Mucosa of descending colon (tissue), 3 donors: ENCODE results near the gene DAB2. TPM values are rescaled to one million over a fixed set of nuclear protein-coding genes. Genes with fewer than 3 reads are reported as not detected.

Experiments
- ATAC-seq: fragments of 200-7000 bp; cut with Tn5 transposase; one replicate; pipeline ENCODE4 v1.9.1; 2020; ENCODE audit warnings: mild to moderate bottlenecking, moderate library complexity
- DNase-seq, 3 donors: peaks; one replicate each; pipeline ENCODE4 v3.0.0-alpha.2; 2020
- H3K36me3 ChIP-seq: fragments of 200-600 bp; one replicate; pipeline ENCODE4 v1.8.0; 2021; ENCODE audit warnings: low read depth, mild to moderate bottlenecking
- H3K4me1 ChIP-seq: fragments of 200-600 bp; one replicate; pipeline ENCODE4 v1.8.0; 2021; ENCODE audit warnings: low read depth, mild to moderate bottlenecking
- H3K4me3 ChIP-seq: fragments of 200-600 bp; one replicate; pipeline ENCODE4 v1.8.0; 2021; ENCODE audit warnings: mild to moderate bottlenecking
- H3K9me3 ChIP-seq: fragments of 200-600 bp; one replicate; pipeline ENCODE4 v1.8.0; 2021; ENCODE audit warnings: mild to moderate bottlenecking
- CTCF ChIP-seq: fragments of 200-600 bp; IDR thresholded peaks from one replicate; pipeline ENCODE4 v1.8.0; 2022; ENCODE audit warnings: antibody characterized with exemption, mild to moderate bottlenecking
- intact Hi-C, 2 donors: fragments of 100-400 bp; cut with DNase I in 1 of 2; cut with micrococcal nuclease in 1 of 2; formaldehyde crosslinking; loops; one replicate each; pipeline versions ENCODE4 v1.11.0 to v1.11.1; 2022; cut with DNase I, micrococcal nuclease
- long read RNA-seq, 2 donors: library from polyadenylated mRNA; unstranded; transcript quantifications; one replicate each; pipeline ENCODE4 v2.0.0, GENCODE V29; 2019 to 2021
- total RNA-seq, 3 donors: library from RNA; stranded (reverse); fragmentation: NEBNext Ultra II Directional in 2 of 3; extraction: Animal tissue kit (Norgen Biotek cat#: 25700) in 2 of 3; gene quantifications; one replicate each; pipeline versions ENCODE4 v1.2.1 to v1.2.4, GENCODE V29; 2021 to 2023
- donor health status: DM: no; HTN: no; CAD: no; lungs with moderate emphysema.
- donor health status: DM: no; HTN: no; CAD: no.
- donor health status: DM: no; HTN: yes; CAD: no.

Gene DAB2
- total RNA-seq, result 10 to 100 TPM; 55.7 to 75.1 (median 65.8) TPM
- long read RNA-seq, donor 1, full-length matches to known transcripts, result 6 of 23 reads
- long read RNA-seq, donor 1, partial matches to known transcripts, result 9 of 23 reads
- long read RNA-seq, donor 1, other reads (novel, unspliced or antisense), result 8 of 23 reads
- long read RNA-seq, donor 2, full-length matches to known transcripts, result 3 of 31 reads
- long read RNA-seq, donor 2, partial matches to known transcripts, result 21 of 31 reads
- long read RNA-seq, donor 2, other reads (novel, unspliced or antisense), result 7 of 31 reads

DNA sequence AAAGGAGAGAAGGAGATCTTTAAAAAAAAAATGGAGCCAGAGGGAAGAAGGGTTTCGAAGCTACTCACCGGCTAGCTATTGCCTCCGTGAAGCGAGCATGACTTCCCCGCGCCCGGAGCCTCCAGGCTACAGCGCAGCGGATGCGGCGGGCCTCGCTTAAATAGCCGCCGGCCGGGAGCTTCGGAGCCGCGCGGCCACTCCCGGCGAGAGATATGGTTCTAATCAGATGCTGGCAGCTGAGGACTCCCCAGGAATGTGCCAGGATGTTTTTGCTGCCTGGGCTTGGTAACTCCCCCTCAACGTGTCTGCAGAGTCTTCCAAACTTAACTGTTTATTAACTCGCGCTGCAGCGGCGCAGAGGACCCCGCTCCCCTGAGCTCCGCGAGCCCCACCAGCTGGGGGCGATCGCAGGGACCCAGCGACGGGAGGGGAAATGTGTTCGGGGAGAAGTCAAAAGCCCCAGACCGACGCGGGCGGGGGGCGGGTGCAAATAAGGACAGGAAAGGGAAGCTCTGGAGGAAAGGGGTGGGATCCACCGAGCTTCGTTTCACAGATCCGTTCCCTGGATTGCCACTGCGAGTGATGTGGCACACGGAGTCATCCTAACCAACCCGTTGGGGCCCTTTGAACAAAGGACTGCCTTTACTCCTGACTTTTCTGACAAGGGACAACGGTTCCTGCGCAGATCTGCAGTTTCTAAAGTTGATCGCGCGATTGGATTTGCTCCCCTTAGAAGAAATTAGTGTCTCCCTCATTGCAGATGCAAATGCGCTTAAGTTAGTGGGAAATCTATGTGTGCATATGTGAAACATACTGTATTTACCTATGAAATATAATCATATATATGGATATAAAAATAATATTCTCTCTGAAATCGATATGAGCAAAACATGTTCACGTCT is at the start of gene DAB2:
Gene DAB2, minus strand, starts transcription at position 245 of the 902 bp plus-strand sequence. CDS start 30,660 bp downstream, outside the sequence.
- Histone ChIP-seq H3K4me1 (peaks cover 31% of the 10 kb centered on the region), H3K36me3 (no peaks in the 10 kb centered on the region), H3K9me3 (no peaks in the 10 kb centered on the region), H3K4me3 (peak within 1 kb of the TSS; percentile 27)
- DNase-seq (peak; percentile 80 to 86 (median 86)), ATAC-seq (peak; percentile 79)
- intact Hi-C loops, result no loop called here
- peak; percentile 9 for TF ChIP-seq CTCF

DNA sequence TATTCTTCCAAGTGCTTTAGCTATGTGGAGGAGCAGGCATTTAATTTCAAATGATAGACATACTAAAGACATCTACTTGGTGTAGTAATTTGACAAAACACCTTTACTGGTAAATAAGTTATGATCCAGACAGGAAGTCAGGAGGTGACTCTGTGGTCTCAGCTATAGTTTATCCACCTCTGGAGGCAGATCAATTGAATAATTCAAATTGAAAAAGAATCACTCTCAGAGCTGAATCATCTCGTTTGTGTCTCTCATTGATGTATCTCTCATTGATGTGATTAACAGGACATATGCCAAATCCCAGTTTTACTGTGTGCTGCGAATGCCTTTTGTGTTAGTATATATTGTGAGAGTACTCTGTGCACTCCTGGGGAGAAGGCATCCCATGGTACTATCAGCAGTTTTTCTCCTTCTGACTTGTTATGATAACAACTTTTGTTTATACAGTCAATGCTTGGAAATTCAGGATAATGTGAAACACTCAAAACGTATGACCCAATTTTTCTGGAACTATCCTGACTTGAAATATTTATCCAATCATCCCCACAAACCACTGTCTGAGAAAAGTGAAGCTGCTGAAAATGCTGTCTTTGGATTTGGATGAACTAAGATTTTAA is 48.5 kb upstream of the DAB2 start:
- H3K4me1 ChIP-seq, result no peaks in the 10 kb centered on the region
- no peak for TF ChIP-seq CTCF
- no peaks in the 10 kb centered on the region for H3K9me3 ChIP-seq
- H3K36me3 ChIP-seq, result no peaks in the 10 kb centered on the region
- intact Hi-C loops, result no loop called here
- no peak overlapping the region for H3K4me3 ChIP-seq
- DNase-seq, result no peak
- ATAC-seq, result no peak

DNA sequence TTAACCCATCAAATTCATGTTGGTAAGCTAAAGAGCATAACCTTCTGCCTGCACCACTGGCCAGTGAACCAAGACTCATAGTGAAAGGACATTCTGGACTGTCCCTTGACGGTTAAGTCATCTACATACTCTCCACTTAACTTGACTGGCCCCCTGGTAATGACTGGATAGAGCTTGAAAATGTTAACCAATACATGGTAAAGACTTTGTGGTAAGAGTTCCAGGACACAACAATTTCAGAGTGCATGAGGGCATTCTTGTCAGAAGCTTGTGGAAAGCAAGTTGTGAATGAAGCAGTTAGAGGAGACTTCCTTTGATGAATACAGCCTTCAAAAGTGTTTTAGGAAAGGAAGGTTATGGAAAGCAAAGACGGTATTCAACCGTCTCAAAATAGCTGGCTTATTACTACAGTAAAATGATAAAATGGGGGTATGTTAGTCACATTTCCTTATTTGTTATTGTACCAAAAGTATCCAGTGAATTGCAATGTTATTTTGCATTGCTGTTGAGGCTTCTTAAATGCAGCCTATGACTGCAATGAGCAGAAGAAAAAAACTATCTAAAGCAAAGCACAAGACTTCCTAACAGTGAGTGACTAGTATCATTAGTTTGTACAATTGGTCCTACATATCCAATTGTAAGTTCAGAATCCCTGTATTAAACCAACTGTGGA is 47.2 kb upstream of the DAB2 start:
- DNase-seq (no peak), ATAC-seq (no peak)
- Histone ChIP-seq H3K9me3 (no peaks in the 10 kb centered on the region), H3K36me3 (no peaks in the 10 kb centered on the region), H3K4me1 (no peaks in the 10 kb centered on the region), H3K4me3 (no peak overlapping the region)
- no peak for TF ChIP-seq CTCF
- intact Hi-C loops, result no loop called here

- no peak for DNase-seq
- no peaks in the 10 kb centered on the region for H3K4me1 ChIP-seq
- ATAC-seq, result no peak
- intact Hi-C loops, result no loop called here
- no peak for TF ChIP-seq CTCF
- no peak overlapping the region for H3K4me3 ChIP-seq
- no peaks in the 10 kb centered on the region for H3K9me3 ChIP-seq
- no peaks in the 10 kb centered on the region for H3K36me3 ChIP-seq
Measured at GRCh38 chr5:39470811-39471210, 46.0 kb upstream of the DAB2 start.

DNA sequence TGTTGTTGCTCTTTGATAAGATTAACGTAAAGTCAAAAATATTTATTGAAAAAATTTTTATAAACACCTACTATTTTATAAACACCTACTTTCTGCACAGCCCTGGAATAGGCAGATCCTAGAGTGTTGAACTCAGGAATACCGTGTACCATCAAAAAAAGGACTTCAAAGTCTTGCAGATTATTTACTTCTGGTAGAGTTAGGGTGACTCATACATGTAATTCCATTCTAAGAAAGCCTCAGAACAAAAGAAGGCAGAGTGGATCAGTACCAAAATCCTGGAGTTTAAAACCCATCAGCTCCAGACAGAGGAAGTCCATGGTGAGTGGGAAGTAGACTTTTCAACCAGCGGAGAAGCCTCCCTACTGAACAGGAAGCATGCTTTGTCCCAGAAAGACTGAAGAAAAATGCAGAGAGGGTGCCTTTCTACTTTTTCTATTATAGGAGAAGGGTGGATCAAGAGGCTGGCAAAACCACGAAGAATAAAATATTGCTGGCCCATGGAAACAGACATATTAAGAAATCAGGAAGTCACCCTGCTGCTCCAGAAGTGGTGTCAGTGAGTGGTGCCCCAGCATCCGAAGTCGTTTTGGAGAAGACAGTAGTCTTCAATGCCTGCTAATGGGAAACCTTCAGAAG is 45.1 kb upstream of the DAB2 start:
- Histone ChIP-seq H3K4me3 (no peak overlapping the region), H3K9me3 (no peaks in the 10 kb centered on the region), H3K36me3 (no peaks in the 10 kb centered on the region), H3K4me1 (peaks cover 5% of the 10 kb centered on the region)
- ATAC-seq (no peak), DNase-seq (no peak)
- TF ChIP-seq CTCF, result no peak
- intact Hi-C loops, result no loop called here
